Measurements from ENCODE around the gene NKAIN2. TPM values are rescaled to one million over a fixed set of nuclear protein-coding genes. Genes with fewer than 3 reads are reported as not detected.

NKAIN2 gene
- total RNA-seq, 2 experiments from 2014 or later = not detected

DNA sequence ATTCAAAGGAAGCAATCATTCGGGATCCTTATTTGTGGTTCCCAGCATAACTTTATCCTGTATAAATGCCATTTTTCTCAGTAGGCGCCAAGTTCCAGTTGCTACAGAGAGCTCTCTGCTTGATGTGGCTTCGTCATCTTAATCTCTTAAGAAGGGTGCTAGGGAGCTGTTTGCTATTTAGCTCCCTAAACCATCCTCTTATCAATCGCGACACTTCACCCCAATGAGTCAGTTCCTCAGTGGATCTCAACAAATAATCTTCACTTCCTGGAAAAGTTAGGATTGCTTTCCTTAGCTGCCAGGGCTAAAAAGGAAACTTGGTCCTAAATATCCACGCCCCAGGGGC is 1.3 kb upstream of the NKAIN2 start:
- no peaks in the 10 kb centered on the region for H3K36me3 Mint-ChIP-seq
- H3K4me3 Mint-ChIP-seq = no peak overlapping the region
- H3K27ac Mint-ChIP-seq = no peak overlapping the region
- H3K27me3 Mint-ChIP-seq = peaks cover 42% of the 10 kb centered on the region
- no peaks in the 10 kb centered on the region for H3K9me3 Mint-ChIP-seq
- no peak for DNase-seq
- peaks cover 7% of the 10 kb centered on the region for H3K4me1 Mint-ChIP-seq

GRCh38 chr6:123802697-123803503 is 765 bp upstream of the NKAIN2 start:
- DNase-seq = peak; percentile 70
- Mint-ChIP-seq H3K36me3 (no peaks in the 10 kb centered on the region), H3K27ac (no peak overlapping the region), H3K27me3 (peaks cover 42% of the 10 kb centered on the region), H3K4me1 (peaks cover 7% of the 10 kb centered on the region), H3K4me3 (peak overlapping the region; percentile 59), H3K9me3 (no peaks in the 10 kb centered on the region)

DNA sequence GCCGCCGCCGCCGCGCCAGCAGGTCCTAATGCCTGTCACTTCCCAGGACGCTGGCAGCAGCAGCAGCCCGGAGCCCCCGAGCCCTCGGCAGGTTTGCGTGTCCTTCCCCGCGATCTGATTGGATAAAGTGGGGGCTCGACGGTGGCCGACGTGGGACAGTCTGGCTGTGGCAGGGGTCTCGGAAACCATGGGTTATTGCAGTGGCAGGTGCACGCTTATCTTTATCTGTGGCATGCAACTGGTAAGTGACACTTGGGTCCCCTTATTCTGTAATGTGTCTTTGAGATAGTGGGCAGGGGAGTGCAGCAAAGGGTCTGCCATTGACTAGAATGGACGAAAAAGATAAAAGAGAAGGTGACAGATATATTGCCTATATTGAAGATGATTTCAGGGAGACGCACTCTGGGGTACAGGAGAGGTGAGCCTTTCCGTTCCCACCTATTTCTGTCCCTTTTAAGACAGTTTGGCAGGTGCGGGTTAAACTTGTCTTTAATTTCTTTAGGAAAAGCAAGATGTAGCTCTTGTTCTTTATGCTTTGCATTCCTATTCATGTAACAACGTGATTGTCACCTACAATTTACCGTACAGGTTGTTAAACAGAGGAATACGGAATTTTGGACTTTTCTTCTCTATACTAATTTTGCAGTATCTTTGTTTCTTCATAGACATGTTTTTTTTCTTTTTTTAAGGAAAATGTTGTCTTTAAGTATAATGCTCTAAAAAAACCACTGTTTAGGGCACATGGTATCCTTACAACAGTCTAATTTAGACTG is 535 bp downstream of the NKAIN2 start:
- H3K4me3 Mint-ChIP-seq = peak overlapping the region; percentile 59
- peaks cover 42% of the 10 kb centered on the region for H3K27me3 Mint-ChIP-seq
- H3K9me3 Mint-ChIP-seq = no peaks in the 10 kb centered on the region
- H3K4me1 Mint-ChIP-seq = peaks cover 7% of the 10 kb centered on the region
- no peaks in the 10 kb centered on the region for H3K36me3 Mint-ChIP-seq
- DNase-seq = peak; percentile 9
- H3K27ac Mint-ChIP-seq = no peak overlapping the region

GRCh38 chr6:123804787-123805540 is 1.3 kb downstream of the NKAIN2 start:
- peaks cover 7% of the 10 kb centered on the region for H3K4me1 Mint-ChIP-seq
- H3K27ac Mint-ChIP-seq = no peak overlapping the region
- H3K27me3 Mint-ChIP-seq = peaks cover 39% of the 10 kb centered on the region
- no peak for DNase-seq
- H3K4me3 Mint-ChIP-seq = no peak overlapping the region
- H3K9me3 Mint-ChIP-seq = no peaks in the 10 kb centered on the region
- H3K36me3 Mint-ChIP-seq = no peaks in the 10 kb centered on the region

DNA sequence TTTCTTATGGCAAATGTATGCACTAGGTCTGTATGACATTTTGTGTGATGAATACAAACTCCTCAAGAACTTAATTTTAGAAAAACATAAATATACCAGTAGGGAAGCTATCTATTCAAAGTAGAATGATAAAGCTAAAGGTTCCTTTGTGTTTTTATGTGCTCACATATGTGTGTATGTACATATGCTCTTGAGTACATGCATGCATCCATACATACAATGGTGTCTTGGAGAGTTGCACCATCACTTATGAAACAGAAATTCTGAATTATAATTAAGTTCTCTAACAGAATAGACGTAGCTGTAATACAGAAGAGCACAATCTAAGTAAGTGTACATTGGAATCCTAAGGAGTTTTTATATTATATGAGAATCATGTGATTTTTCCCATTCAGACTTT is 2.3 kb downstream of the NKAIN2 start:
- H3K4me1 Mint-ChIP-seq = peaks cover 7% of the 10 kb centered on the region
- no peak for DNase-seq
- H3K4me3 Mint-ChIP-seq = no peak overlapping the region
- H3K9me3 Mint-ChIP-seq = no peaks in the 10 kb centered on the region
- H3K27ac Mint-ChIP-seq = no peak overlapping the region
- peaks cover 38% of the 10 kb centered on the region for H3K27me3 Mint-ChIP-seq
- H3K36me3 Mint-ChIP-seq = no peaks in the 10 kb centered on the region

DNA sequence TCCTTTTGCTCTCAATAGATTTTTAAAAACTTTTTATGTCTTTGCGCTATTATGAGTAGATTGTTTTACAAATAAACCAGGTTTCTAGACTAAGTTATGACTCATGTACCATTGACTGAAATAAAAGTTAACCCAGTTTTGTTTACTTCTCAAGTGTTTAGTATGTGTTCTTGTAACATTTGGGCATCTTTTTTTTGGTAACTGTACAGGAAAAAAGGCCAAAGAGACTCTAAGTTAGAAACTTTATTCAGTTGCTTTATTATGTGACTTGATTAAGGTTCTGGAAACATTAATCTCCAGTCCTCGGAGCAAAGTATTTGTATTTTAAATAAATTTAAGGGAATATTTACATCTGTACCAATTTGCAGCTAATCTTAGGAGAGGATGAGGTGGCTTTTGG is 2.9 kb downstream of the NKAIN2 start:
- Mint-ChIP-seq H3K27ac (no peak overlapping the region), H3K4me3 (no peak overlapping the region), H3K9me3 (no peaks in the 10 kb centered on the region), H3K36me3 (no peaks in the 10 kb centered on the region), H3K4me1 (peaks cover 7% of the 10 kb centered on the region), H3K27me3 (peaks cover 38% of the 10 kb centered on the region)
- DNase-seq = no peak

DNA sequence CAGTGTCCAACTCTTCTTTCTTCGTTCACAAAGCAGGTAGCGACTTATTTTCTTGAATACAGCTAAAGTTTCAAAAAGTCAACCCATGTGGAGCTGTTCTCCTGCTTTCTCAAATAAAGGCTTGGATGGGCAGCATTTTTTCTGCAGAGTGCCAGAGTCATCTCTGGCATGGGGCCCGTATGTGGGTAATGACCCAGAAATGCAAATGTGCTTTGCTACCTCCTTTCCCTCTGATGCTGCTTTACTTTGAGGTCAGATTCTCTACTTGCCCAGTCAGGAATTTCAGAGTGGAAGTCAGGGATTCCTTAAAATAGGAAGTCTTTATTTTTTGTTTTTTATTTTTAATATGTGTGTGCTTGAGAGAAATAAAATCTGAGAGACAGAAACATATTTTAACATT is 4.9 kb downstream of the NKAIN2 start:
- DNase-seq = no peak
- Mint-ChIP-seq H3K4me3 (no peak overlapping the region), H3K27me3 (peaks cover 33% of the 10 kb centered on the region), H3K36me3 (no peaks in the 10 kb centered on the region), H3K4me1 (peaks cover 5% of the 10 kb centered on the region), H3K9me3 (no peaks in the 10 kb centered on the region), H3K27ac (no peak overlapping the region)

DNA sequence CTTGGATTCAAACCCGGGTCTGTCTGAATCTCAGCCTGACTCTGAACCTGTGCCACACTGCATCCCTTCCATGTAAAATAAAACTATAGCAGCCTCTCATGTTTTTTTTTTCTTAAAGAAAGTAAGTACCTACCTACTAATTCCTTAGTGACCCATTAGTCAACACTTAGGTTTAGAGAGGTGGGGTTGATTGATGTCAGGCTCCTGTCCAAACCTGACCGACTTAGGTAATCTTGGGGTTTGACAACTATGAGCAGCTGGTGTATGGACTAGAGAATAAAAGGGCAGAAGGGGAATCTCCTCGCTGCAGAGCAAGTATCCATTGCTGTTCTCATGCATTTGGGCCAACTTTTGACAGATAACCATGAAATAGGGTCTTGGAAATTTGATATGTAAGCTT is 6.5 kb downstream of the NKAIN2 start:
- peaks cover 19% of the 10 kb centered on the region for H3K27me3 Mint-ChIP-seq
- no peak overlapping the region for H3K27ac Mint-ChIP-seq
- H3K9me3 Mint-ChIP-seq = no peaks in the 10 kb centered on the region
- H3K4me3 Mint-ChIP-seq = no peak overlapping the region
- no peak for DNase-seq
- H3K4me1 Mint-ChIP-seq = no peaks in the 10 kb centered on the region
- H3K36me3 Mint-ChIP-seq = no peaks in the 10 kb centered on the region

DNA sequence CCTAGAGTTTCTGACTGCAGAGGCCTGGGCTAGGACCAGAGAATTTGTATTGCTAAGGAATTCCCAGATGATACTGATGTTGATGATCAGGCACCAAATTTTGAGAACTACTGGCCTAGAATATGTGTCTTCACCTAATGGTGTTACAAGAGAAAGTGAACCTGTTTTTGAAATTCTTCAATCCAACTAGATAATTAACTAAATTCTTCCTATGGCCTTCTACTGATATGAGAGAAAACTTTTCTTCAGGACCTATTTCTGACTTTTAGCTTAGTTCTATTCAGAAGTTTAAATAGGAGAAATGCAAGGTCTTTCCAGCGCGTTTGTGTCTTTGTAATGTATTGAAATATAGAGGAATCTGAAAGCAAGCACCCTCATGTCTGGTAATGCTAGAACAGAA is 7.3 kb downstream of the NKAIN2 start:
- H3K9me3 Mint-ChIP-seq = no peaks in the 10 kb centered on the region
- peaks cover 13% of the 10 kb centered on the region for H3K27me3 Mint-ChIP-seq
- no peaks in the 10 kb centered on the region for H3K4me1 Mint-ChIP-seq
- no peak for DNase-seq
- H3K36me3 Mint-ChIP-seq = no peaks in the 10 kb centered on the region
- no peak overlapping the region for H3K27ac Mint-ChIP-seq
- H3K4me3 Mint-ChIP-seq = no peak overlapping the region

- Mint-ChIP-seq H3K4me1 (no peaks in the 10 kb centered on the region), H3K27me3 (peaks cover 10% of the 10 kb centered on the region), H3K27ac (no peak overlapping the region), H3K9me3 (no peaks in the 10 kb centered on the region), H3K36me3 (no peaks in the 10 kb centered on the region), H3K4me3 (no peak overlapping the region)
- no peak for DNase-seq
Measured at GRCh38 chr6:123811378-123811777, 7.7 kb downstream of the NKAIN2 start.

GRCh38 chr6:123812621-123813020 is 9.0 kb downstream of the NKAIN2 start:
- DNase-seq = no peak
- no peaks in the 10 kb centered on the region for H3K36me3 Mint-ChIP-seq
- no peaks in the 10 kb centered on the region for H3K4me1 Mint-ChIP-seq
- peaks cover 10% of the 10 kb centered on the region for H3K27me3 Mint-ChIP-seq
- no peaks in the 10 kb centered on the region for H3K9me3 Mint-ChIP-seq
- H3K4me3 Mint-ChIP-seq = no peak overlapping the region
- no peak overlapping the region for H3K27ac Mint-ChIP-seq

GRCh38 chr6:123821112-123821511 is 17.4 kb downstream of the NKAIN2 start:
- no peaks in the 10 kb centered on the region for H3K9me3 Mint-ChIP-seq
- no peak overlapping the region for H3K27ac Mint-ChIP-seq
- H3K4me3 Mint-ChIP-seq = no peak overlapping the region
- no peaks in the 10 kb centered on the region for H3K36me3 Mint-ChIP-seq
- no peak for DNase-seq
- no peaks in the 10 kb centered on the region for H3K27me3 Mint-ChIP-seq
- no peaks in the 10 kb centered on the region for H3K4me1 Mint-ChIP-seq

GRCh38 chr6:123829302-123829953 is 25.8 kb downstream of the NKAIN2 start:
- Mint-ChIP-seq H3K4me1 (no peaks in the 10 kb centered on the region), H3K27me3 (no peaks in the 10 kb centered on the region), H3K9me3 (no peaks in the 10 kb centered on the region), H3K36me3 (no peaks in the 10 kb centered on the region), H3K27ac (no peak overlapping the region), H3K4me3 (no peak overlapping the region)
- DNase-seq = no peak

DNA sequence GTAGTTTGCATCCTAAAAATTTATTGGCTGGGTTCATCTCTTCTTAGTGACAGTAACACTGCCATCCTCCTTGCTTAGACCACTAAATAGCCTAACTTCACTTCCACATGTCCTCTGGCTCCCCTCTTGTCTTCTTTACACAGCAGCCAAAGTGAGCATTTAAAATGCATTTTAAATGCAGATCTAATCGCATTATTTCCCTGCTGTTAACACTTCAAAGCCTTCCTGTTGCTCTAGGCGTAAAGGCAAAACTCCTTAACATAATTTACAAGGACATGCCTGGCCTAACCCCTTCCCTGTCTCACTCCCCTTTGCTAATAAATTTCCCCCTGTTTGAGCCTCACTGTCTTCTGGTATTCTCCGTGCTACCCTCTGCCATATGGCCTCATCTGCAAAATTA is 26.5 kb downstream of the NKAIN2 start:
- no peak overlapping the region for H3K27ac Mint-ChIP-seq
- H3K9me3 Mint-ChIP-seq = no peaks in the 10 kb centered on the region
- no peaks in the 10 kb centered on the region for H3K36me3 Mint-ChIP-seq
- H3K4me1 Mint-ChIP-seq = no peaks in the 10 kb centered on the region
- DNase-seq = no peak
- H3K4me3 Mint-ChIP-seq = no peak overlapping the region
- no peaks in the 10 kb centered on the region for H3K27me3 Mint-ChIP-seq
